ENCODE data around the gene ZNF331.
"Not testable (repeated sequence)": the region's sequence is repeated elsewhere in the genome, so short reads cannot be mapped to it uniquely, and the experiment has no call there.

Gene ZNF331

DNA sequence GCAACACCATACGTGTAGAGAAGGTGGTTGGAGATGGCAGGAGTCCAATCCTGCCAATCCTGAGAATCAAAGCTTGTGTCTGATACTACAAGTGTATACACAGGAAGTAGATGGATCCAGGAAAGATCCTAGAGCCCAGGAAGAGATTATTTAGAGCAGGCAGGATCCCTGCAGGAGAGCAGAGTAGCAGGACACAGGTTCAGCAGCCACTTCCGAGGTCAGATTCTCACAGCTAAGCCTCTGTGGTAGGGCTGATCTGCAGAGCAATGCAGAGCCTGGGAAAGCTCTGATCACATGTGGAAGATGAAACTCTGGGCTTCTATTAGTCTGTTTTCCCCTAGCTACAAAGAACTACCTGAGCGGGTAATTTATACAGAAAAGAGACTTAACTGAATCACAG lies 28.5 kb upstream of the ZNF331 start:
- H3K36me3 ChIP-seq (ENCODE audit: control insufficient read depth, insufficient read depth, low read length, severe bottlenecking) = no peaks in the 10 kb centered on the region
- peaks cover 4% of the 10 kb centered on the region for H3K27me3 ChIP-seq (replicated peaks; ENCODE audit: control insufficient read depth, insufficient read depth, low read length)
- no peaks in the 10 kb centered on the region for H3K9me3 ChIP-seq (ENCODE audit: control insufficient read depth, low read length)
- DNase-seq (ENCODE audit: low read depth) = no peak
- no peak overlapping the region for H3K4me3 ChIP-seq (ENCODE audit: low read length)
- H3K9ac ChIP-seq (ENCODE audit: low read length) = no peak overlapping the region
- H3K4me1 ChIP-seq (ENCODE audit: control insufficient read depth, insufficient read depth, low read length) = peaks cover 22% of the 10 kb centered on the region

DNA sequence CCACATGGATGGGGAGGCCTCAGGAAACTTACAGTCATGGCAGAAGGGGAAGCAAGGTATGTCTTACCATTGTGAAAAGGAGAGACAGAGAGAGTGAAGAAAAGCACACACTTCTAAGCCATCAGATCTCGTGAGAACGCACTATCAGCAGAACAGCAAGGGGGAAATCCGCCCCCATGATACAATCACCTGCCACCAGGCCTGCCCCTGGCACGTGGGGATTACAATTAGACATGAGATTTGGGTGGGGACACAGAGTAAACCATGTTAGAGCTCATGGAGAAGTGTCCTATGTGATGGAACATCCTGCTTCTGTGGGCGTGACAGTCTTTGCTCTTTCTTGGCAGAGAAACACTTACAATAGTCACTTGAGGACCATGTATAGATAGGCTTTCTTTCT lies 28.1 kb upstream of the ZNF331 start:
- Histone ChIP-seq H3K27me3 (replicated peaks; ENCODE audit: control insufficient read depth, insufficient read depth, low read length) (peaks cover 4% of the 10 kb centered on the region), H3K4me1 (ENCODE audit: control insufficient read depth, insufficient read depth, low read length) (peaks cover 19% of the 10 kb centered on the region), H3K9me3 (ENCODE audit: control insufficient read depth, low read length) (no peaks in the 10 kb centered on the region), H3K36me3 (ENCODE audit: control insufficient read depth, insufficient read depth, low read length, severe bottlenecking) (no peaks in the 10 kb centered on the region), H3K4me3 (ENCODE audit: low read length) (no peak overlapping the region), H3K9ac (ENCODE audit: low read length) (no peak overlapping the region)
- DNase-seq (ENCODE audit: low read depth) = no peak

DNA sequence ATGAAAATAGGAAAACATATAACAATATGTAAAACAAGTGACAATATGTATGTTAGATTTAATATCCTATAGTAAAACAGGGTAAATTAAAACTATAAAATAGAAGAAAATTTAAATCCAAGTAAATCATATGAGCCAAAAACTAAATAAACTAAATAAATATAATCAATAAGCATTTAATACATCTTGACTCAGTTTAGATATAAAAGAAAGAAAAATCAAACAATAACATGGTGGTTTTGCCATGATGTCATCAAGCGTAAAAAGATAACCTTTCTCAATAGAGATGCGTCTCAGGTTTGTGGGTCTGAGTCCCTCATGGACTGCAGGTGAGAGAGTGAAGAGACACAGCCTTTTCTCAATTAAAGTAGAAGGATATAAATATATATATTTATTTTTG lies 26.6 kb upstream of the ZNF331 start:
- Histone ChIP-seq H3K9me3 (ENCODE audit: control insufficient read depth, low read length) (no peaks in the 10 kb centered on the region), H3K9ac (ENCODE audit: low read length) (no peak overlapping the region), H3K4me1 (ENCODE audit: control insufficient read depth, insufficient read depth, low read length) (peaks cover 15% of the 10 kb centered on the region), H3K36me3 (ENCODE audit: control insufficient read depth, insufficient read depth, low read length, severe bottlenecking) (no peaks in the 10 kb centered on the region), H3K4me3 (ENCODE audit: low read length) (no peak overlapping the region), H3K27me3 (replicated peaks; ENCODE audit: control insufficient read depth, insufficient read depth, low read length) (peaks cover 4% of the 10 kb centered on the region)
- DNase-seq (ENCODE audit: low read depth) = no peak

DNA sequence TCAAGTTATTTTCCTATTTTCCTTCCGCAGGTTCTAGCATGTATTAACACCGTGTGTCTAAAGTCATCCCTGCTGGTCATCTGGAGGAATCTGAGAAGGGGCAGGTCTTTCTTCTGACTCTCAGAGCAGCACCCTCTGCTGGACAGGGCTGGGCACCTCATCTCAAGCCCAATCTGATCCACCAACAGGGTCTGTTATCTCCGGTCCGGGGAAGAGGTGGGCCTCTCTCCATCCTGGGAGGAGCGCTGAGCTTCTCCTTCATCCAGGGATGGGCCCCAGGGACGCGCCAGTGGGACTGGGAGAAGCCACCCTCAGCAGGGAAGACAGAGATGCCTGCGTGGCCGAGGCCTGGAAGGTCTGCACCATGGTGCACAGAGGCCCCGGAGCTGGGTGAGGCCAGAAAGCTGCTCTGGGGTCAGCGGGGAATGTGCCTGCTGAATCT lies 26.0 kb upstream of the ZNF331 start:
- Histone ChIP-seq H3K9me3 (ENCODE audit: control insufficient read depth, low read length) (no peaks in the 10 kb centered on the region), H3K27me3 (replicated peaks; ENCODE audit: control insufficient read depth, insufficient read depth, low read length) (peaks cover 4% of the 10 kb centered on the region), H3K9ac (ENCODE audit: low read length) (no peak overlapping the region), H3K4me1 (ENCODE audit: control insufficient read depth, insufficient read depth, low read length) (peaks cover 15% of the 10 kb centered on the region), H3K4me3 (ENCODE audit: low read length) (no peak overlapping the region), H3K36me3 (ENCODE audit: control insufficient read depth, insufficient read depth, low read length, severe bottlenecking) (no peaks in the 10 kb centered on the region)
- peak; percentile 78 for DNase-seq (ENCODE audit: low read depth)

DNA sequence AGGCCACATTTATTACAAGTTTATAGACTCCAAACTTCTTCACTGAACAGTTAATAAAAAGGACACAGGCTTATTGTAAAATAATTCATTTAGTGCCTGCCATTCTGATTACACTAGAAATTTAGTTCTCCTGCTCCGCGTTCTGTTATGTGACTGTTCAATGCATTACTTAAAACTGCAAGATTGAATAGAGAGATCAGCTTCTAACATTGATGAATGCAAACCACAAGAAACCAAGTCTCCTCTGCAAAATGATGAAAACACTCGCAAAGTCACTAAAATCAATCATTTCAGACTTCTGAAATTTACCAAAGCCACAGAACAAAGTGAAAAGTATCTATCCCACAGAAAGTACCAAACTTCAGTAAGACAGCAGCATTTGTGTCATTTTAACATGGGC lies 22.9 kb upstream of the ZNF331 start:
- H3K4me3 ChIP-seq (ENCODE audit: low read length); H3K4me1 ChIP-seq (ENCODE audit: control insufficient read depth, insufficient read depth, low read length); DNase-seq (ENCODE audit: low read depth); H3K9ac ChIP-seq (ENCODE audit: low read length); H3K27me3 ChIP-seq (replicated peaks; ENCODE audit: control insufficient read depth, insufficient read depth, low read length); H3K36me3 ChIP-seq (ENCODE audit: control insufficient read depth, insufficient read depth, low read length, severe bottlenecking); H3K9me3 ChIP-seq (ENCODE audit: control insufficient read depth, low read length): not testable (repeated sequence)

DNA sequence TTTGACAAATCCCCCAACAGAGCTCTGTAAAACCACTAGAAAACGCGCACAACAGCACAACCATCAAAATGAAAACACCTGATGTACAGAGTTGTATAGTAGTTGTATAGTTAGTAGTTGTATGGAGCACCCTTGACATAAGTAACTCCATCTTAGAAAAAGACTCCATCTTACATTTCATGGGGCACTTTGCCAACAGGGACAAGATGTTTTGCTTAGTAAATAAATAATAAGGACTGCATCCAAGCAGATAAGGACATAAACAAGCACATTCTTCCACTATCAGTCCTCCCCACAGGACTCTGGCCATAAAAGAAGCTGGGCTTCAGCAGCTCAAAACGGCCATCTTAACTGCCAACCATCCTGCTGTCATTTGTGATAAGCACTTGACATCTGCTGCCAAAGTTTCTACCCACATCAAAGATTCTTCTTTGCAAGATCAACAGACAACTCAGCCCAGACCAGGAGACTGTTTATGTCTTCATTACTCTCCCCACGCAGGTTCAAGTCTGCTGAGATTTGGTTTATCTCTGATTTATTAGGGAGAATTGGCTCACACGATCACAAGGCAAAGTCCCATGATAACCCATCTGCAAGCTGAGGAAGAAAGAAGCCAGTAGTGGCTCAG lies 20.7 kb upstream of the ZNF331 start:
- no peak overlapping the region for H3K9ac ChIP-seq (ENCODE audit: low read length)
- no peak for DNase-seq (ENCODE audit: low read depth)
- no peak overlapping the region for H3K4me3 ChIP-seq (ENCODE audit: low read length)
- no peaks in the 10 kb centered on the region for H3K36me3 ChIP-seq (ENCODE audit: control insufficient read depth, insufficient read depth, low read length, severe bottlenecking)
- no peaks in the 10 kb centered on the region for H3K9me3 ChIP-seq (ENCODE audit: control insufficient read depth, low read length)
- no peaks in the 10 kb centered on the region for H3K27me3 ChIP-seq (replicated peaks; ENCODE audit: control insufficient read depth, insufficient read depth, low read length)
- peaks cover 7% of the 10 kb centered on the region for H3K4me1 ChIP-seq (ENCODE audit: control insufficient read depth, insufficient read depth, low read length)

DNA sequence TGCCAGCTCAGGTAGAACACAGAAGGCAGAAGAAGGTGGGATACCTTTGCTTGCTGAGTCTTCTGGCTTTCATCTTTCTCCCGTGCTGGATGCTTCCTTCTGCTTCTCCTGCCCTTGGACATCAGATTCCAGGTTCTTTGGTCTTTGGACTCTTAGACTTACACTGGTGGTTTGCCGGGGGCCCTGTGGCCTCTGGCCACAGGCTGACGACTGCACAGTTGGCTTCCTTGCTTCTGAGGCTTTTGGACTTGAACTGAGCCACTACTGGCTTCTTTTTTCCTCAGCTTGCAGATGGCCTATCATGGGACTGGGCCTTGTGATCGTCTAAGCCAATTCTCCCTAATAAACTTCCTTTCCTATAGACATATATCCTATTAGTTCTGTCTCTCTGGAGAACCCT lies 19.8 kb upstream of the ZNF331 start:
- no peak for DNase-seq (ENCODE audit: low read depth)
- no peak overlapping the region for H3K9ac ChIP-seq (ENCODE audit: low read length)
- peaks cover 7% of the 10 kb centered on the region for H3K4me1 ChIP-seq (ENCODE audit: control insufficient read depth, insufficient read depth, low read length)
- no peaks in the 10 kb centered on the region for H3K9me3 ChIP-seq (ENCODE audit: control insufficient read depth, low read length)
- no peaks in the 10 kb centered on the region for H3K27me3 ChIP-seq (replicated peaks; ENCODE audit: control insufficient read depth, insufficient read depth, low read length)
- H3K4me3 ChIP-seq (ENCODE audit: low read length) = no peak overlapping the region
- no peaks in the 10 kb centered on the region for H3K36me3 ChIP-seq (ENCODE audit: control insufficient read depth, insufficient read depth, low read length, severe bottlenecking)

DNA sequence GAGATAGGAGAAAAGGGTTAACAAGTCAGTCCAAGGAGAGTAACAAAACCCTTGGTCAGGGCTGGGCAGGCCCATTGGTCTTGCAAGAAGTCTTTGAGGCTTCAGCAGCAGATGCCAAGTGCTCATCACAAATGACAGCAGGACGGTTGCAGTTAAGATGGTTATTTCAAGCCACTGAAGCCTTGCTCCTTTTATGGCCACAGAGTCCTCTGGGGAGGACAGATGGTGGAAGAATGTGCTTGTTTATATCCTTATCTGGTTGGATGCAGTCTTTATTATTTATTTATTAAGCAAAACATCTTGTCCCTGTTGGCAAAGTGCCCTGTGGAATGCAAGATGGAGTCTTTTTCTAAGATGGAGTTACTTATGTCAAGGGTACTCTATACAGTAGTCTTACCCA lies 19.2 kb upstream of the ZNF331 start:
- no peak for DNase-seq (ENCODE audit: low read depth)
- Histone ChIP-seq H3K9ac (ENCODE audit: low read length) (no peak overlapping the region), H3K4me3 (ENCODE audit: low read length) (no peak overlapping the region), H3K9me3 (ENCODE audit: control insufficient read depth, low read length) (no peaks in the 10 kb centered on the region), H3K4me1 (ENCODE audit: control insufficient read depth, insufficient read depth, low read length) (peaks cover 7% of the 10 kb centered on the region), H3K36me3 (ENCODE audit: control insufficient read depth, insufficient read depth, low read length, severe bottlenecking) (no peaks in the 10 kb centered on the region), H3K27me3 (replicated peaks; ENCODE audit: control insufficient read depth, insufficient read depth, low read length) (no peaks in the 10 kb centered on the region)

DNA sequence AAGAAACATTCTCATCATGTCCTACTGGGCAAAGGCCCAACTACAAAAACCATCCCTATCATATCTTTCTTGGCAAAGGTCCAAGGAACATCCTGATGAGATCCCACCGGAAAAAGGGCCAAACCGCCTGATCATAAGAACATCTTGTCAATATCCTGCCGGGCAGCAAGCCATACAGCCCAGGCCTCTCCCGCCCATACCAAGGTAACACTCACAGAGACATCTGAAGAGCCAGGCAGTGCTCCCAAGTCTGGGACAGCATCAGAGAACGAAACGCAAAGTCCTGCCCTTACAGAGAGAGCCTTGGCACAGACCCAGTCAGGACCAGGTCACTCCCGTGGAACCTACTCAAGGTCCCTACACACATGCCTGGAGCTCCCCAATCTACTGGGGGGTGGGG lies 18.5 kb upstream of the ZNF331 start:
- no peak for DNase-seq (ENCODE audit: low read depth)
- Histone ChIP-seq H3K36me3 (ENCODE audit: control insufficient read depth, insufficient read depth, low read length, severe bottlenecking) (no peaks in the 10 kb centered on the region), H3K9ac (ENCODE audit: low read length) (no peak overlapping the region)

DNA sequence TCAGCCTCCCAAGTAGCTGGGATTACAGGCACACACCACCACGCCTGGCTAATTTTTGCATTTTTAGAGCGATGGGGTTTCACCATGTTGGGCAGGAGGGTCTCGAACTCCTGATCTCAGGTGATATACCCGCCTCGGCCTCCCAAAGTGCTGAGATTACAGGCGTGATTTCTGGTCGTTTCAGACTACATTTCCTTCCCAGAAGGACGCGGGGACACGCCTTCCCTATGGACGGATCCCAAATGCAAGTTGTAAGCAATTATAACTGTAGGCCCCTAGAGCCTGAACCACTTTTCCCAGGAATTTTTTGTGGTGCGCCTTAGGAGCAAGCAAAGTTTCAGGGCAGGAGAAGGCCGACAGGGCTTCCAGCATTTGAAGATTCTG lies 17.8 kb upstream of the ZNF331 start:
- Histone ChIP-seq H3K4me3 (ENCODE audit: low read length) (peak overlapping the region; percentile 88), H3K27me3 (replicated peaks; ENCODE audit: control insufficient read depth, insufficient read depth, low read length) (no peaks in the 10 kb centered on the region), H3K9me3 (ENCODE audit: control insufficient read depth, low read length) (no peaks in the 10 kb centered on the region), H3K9ac (ENCODE audit: low read length) (peak overlapping the region; percentile 88), H3K36me3 (ENCODE audit: control insufficient read depth, insufficient read depth, low read length, severe bottlenecking) (no peaks in the 10 kb centered on the region), H3K4me1 (ENCODE audit: control insufficient read depth, insufficient read depth, low read length) (peaks cover 7% of the 10 kb centered on the region)
- no peak for DNase-seq (ENCODE audit: low read depth)

More for the DNA sequence above, 18.5 kb upstream of the ZNF331 start:
- Histone ChIP-seq H3K4me3 (ENCODE audit: low read length) (no peak overlapping the region), H3K9me3 (ENCODE audit: control insufficient read depth, low read length) (no peaks in the 10 kb centered on the region), H3K27me3 (replicated peaks; ENCODE audit: control insufficient read depth, insufficient read depth, low read length) (no peaks in the 10 kb centered on the region), H3K4me1 (ENCODE audit: control insufficient read depth, insufficient read depth, low read length) (peaks cover 7% of the 10 kb centered on the region)

DNA sequence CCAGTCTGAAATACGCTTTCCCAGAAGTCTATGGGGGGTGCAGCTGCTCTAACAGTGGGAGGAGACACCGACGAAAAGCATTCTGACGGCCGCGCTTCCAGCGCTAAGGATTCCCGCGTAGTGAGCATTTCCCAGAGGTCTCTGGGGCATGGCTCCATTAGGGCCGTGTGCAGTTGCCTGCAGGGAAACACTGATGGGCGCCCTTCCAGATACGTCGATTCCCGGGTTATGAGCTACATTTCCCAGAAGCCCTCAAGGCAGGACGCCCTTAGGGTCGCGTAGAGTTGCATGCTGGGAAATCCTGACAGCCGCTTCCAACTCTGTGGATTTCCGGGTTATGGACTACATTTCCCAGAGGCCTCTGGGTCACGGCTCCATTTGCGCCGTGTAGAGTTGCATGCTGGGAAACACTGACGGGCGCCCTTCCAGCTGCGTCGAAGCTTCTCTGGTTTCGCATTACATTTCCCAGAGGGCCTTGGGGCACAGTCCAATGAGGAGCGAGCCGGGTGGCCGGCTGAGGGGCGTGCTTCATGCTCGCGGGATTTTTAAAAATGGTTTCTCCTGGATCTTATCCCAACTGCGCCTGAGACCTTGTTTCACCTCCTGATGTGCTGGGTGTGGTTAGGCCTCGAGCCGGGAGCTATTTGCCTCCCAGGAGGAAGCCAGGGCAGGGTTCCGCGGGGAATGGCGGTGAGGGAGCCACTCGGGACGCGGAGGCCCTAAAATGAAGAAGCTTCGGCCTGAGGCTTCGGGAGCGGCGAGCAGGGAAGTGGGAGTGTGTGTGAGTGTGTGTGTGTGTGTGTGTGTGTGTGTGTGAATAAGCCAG lies 17.2 kb upstream of the ZNF331 start:
- no peaks in the 10 kb centered on the region for H3K36me3 ChIP-seq (ENCODE audit: control insufficient read depth, insufficient read depth, low read length, severe bottlenecking)
- DNase-seq (ENCODE audit: low read depth) = peak; percentile 98
- peaks cover 7% of the 10 kb centered on the region for H3K4me1 ChIP-seq (ENCODE audit: control insufficient read depth, insufficient read depth, low read length)
- peak overlapping the region; percentile 88 for H3K9ac ChIP-seq (ENCODE audit: low read length)
- no peaks in the 10 kb centered on the region for H3K27me3 ChIP-seq (replicated peaks; ENCODE audit: control insufficient read depth, insufficient read depth, low read length)
- peaks cover 5% of the 10 kb centered on the region for H3K9me3 ChIP-seq (ENCODE audit: control insufficient read depth, low read length)
- H3K4me3 ChIP-seq (ENCODE audit: low read length) = peak overlapping the region; percentile 88
